GM23248 (cell line): ENCODE measurements around the gene KSR2.

Experiments used
- EZH2 ChIP-seq: fragments of 200-600 bp; sonication (generic); IDR thresholded peaks from 2 replicates; pipeline ENCODE4 v1.6.1; 2018; ENCODE audit warnings: antibody characterized with exemption, mild to moderate bottlenecking; ENCODE audit not compliant: insufficient read depth, poor library complexity, severe bottlenecking
- EZH2phosphoT487 ChIP-seq: fragments of 200-600 bp; sonication (generic); IDR thresholded peaks from 2 replicates; pipeline ENCODE4 v1.6.1; 2018; ENCODE audit warnings: antibody characterized with exemption, moderate library complexity, mild to moderate bottlenecking, low read depth; ENCODE audit not compliant: insufficient read depth

DNA sequence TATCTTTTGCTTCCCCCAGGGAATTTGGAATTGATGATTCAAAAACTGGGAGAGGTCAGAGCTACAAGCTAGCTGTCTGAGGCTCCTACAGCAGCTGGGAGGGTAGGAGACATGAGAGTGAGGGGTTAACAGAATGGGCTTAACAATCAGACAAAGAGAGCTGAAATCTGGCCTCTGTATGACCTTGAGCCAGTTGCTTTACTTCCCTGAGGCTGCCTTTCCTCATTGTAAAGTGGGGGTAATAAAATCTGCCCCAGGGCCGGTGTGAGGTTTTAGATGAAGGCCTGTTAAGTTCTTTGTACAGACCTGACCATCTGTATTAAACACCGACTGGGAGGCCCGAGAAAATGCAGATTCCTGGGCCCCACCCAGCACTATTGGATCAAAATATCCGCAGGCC lies 443.0 kb downstream of the KSR2 start:
- TF ChIP-seq EZH2 (no peak), EZH2phosphoT487 (no peak)
